Measurements from ENCODE around the gene EXOC4.

DNA sequence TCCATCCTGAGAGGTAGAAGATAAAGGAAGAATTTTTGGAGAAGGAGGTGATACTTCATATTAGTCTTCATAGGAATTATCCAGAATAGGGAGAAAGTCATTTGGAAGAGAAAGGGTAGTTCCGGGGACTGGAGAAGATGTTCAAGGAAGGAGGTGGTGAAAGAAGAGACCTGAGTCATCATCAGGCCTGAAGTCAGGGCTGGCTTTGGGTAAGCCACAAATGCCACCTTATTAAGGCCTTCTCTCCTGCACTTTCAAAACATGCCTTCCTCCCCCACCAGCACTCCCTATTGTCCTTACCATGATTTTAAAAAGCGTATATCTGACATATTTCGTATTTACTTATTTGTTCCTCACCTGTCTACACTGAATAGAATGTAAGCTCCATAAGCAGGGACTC, 762.1 kb downstream of the EXOC4 start:
- TF ChIP-seq, protein P1, sequence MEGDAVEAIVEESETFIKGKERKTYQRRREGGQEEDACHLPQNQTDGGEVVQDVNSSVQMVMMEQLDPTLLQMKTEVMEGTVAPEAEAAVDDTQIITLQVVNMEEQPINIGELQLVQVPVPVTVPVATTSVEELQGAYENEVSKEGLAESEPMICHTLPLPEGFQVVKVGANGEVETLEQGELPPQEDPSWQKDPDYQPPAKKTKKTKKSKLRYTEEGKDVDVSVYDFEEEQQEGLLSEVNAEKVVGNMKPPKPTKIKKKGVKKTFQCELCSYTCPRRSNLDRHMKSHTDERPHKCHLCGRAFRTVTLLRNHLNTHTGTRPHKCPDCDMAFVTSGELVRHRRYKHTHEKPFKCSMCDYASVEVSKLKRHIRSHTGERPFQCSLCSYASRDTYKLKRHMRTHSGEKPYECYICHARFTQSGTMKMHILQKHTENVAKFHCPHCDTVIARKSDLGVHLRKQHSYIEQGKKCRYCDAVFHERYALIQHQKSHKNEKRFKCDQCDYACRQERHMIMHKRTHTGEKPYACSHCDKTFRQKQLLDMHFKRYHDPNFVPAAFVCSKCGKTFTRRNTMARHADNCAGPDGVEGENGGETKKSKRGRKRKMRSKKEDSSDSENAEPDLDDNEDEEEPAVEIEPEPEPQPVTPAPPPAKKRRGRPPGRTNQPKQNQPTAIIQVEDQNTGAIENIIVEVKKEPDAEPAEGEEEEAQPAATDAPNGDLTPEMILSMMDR (conservative IDR thresholded peaks at IDR 0.05): no peak
- no peak for TF ChIP-seq ZFX (IDR thresholded peaks at IDR 0.05)
